IMR-90 (cell line): ENCODE measurements around the gene GRID1. TPM values are rescaled to one million over a fixed set of nuclear protein-coding genes. Genes with fewer than 3 reads are reported as not detected.

Experiments used
- ATAC-seq: fragments of 200-7000 bp; cut with Tn5 transposase; 2 replicates; pipeline ENCODE4 v1.9.1; 2020; ENCODE audit warnings: low read depth, mild to moderate bottlenecking, moderate library complexity
- BruUV-seq: library from RNA; stranded (reverse); fragments of 400-500 nt; replicated peaks from 2 replicates; lab custom pipeline; 2021; lab: Mats Ljungman, UMichigan
- CTCF ChIA-PET: fragments of 300-600 bp; formaldehyde crosslinking; extraction: SDS; loops from one replicate; lab custom pipeline; 2021; ENCODE audit warnings: antibody characterized with exemption; lab: Yijun Ruan, JAX
- POLR2A ChIA-PET: fragments of 300-600 bp; sonication (Branson Sonifier 250); formaldehyde crosslinking; loops from one replicate; lab custom pipeline; 2022; ENCODE audit warnings: antibody characterized with exemption; ENCODE audit not compliant: unreplicated experiment; lab: Charles Lee
- DNase-seq: peaks from one replicate; pipeline ENCODE4 v3.0.0; 2013
- H2AFZ ChIP-seq: replicated peaks from 2 replicates; pipeline ENCODE3; 2013; ENCODE audit warnings: low read length, mild to moderate bottlenecking; ENCODE audit not compliant: poor library complexity
- H2AK5ac ChIP-seq: 2 replicates; pipeline ENCODE4 v1.6.1; 2013; ENCODE audit warnings: low read depth, low read length, inconsistent platforms
- H2AK9ac ChIP-seq: replicated peaks from 2 replicates; pipeline ENCODE3; 2013; ENCODE audit warnings: mild to moderate bottlenecking, low read depth, low read length, moderate library complexity; ENCODE audit not compliant: poor library complexity
- H2BK120ac ChIP-seq: 2 replicates; pipeline ENCODE4 v1.6.1; 2013; ENCODE audit warnings: low read depth, low read length, inconsistent platforms
- H2BK15ac ChIP-seq: 3 replicates; pipeline ENCODE4 v1.6.1; 2013; ENCODE audit warnings: low read depth, low read length, inconsistent platforms
- H2BK20ac ChIP-seq: 2 replicates; pipeline ENCODE4 v1.6.1; 2013; ENCODE audit warnings: low read depth, mild to moderate bottlenecking, inconsistent platforms, low read length, moderate library complexity
- H2BK5ac ChIP-seq: 2 replicates; pipeline ENCODE4 v1.6.1; 2013; ENCODE audit warnings: mild to moderate bottlenecking, low read depth, low read length, inconsistent platforms; ENCODE audit not compliant: poor library complexity, severe bottlenecking
- H3K14ac ChIP-seq: replicated peaks from 2 replicates; pipeline ENCODE4 v1.6.1; 2013; ENCODE audit warnings: low read depth, low read length, inconsistent platforms
- H3K18ac ChIP-seq: 2 replicates; pipeline ENCODE4 v1.6.1; 2013; ENCODE audit warnings: low read depth, low read length, control low read depth
- H3K23ac ChIP-seq: 2 replicates; pipeline ENCODE4 v1.6.1; 2013; ENCODE audit warnings: low read depth, low read length, inconsistent platforms
- H3K27ac ChIP-seq: 2 replicates; pipeline ENCODE4 v1.5.1; 2013; ENCODE audit warnings: mild to moderate bottlenecking, control low read depth, low read length; ENCODE audit not compliant: insufficient read depth
- H3K27me3 ChIP-seq: 2 replicates; pipeline ENCODE4 v1.6.1; 2013; ENCODE audit warnings: low read length; ENCODE audit not compliant: control insufficient read depth, insufficient read depth
- H3K36me3 ChIP-seq: 2 replicates; pipeline ENCODE4 v1.6.1; 2013; ENCODE audit warnings: low read length, mixed read lengths; ENCODE audit not compliant: control insufficient read depth, insufficient read depth
- H3K4ac ChIP-seq: 2 replicates; pipeline ENCODE4 v1.6.1; 2013; ENCODE audit warnings: low read depth, low read length, inconsistent platforms
- H3K4me1 ChIP-seq: 2 replicates; pipeline ENCODE4 v1.6.1; 2013; ENCODE audit warnings: low read length, mixed read lengths; ENCODE audit not compliant: control insufficient read depth, insufficient read depth
- H3K4me2 ChIP-seq: 2 replicates; pipeline ENCODE4 v1.6.1; 2013; ENCODE audit warnings: low read depth, mild to moderate bottlenecking, control low read depth, low read length, moderate library complexity
- H3K4me3 ChIP-seq: 2 replicates; pipeline ENCODE4 v1.5.1; 2013; ENCODE audit warnings: low read depth, mild to moderate bottlenecking, control low read depth, low read length, moderate library complexity; ENCODE audit not compliant: insufficient read depth
- H3K56ac ChIP-seq: 2 replicates; pipeline ENCODE4 v1.6.1; 2013; ENCODE audit warnings: low read length, inconsistent platforms; ENCODE audit not compliant: insufficient read depth; ENCODE audit errors: extremely low read depth
- H3K79me1 ChIP-seq, 2 experiments: 2 replicates each; pipeline ENCODE4 v1.6.1; 2013; ENCODE audit warnings: low read length in 2 of 2, inconsistent platforms in 1 of 2, low read depth in 1 of 2
- H3K9ac ChIP-seq: 2 replicates; pipeline ENCODE4 v1.6.1; 2013; ENCODE audit warnings: low read depth, low read length, control low read depth
- H3K9me1 ChIP-seq: 2 replicates; pipeline ENCODE4 v1.6.1; 2013; ENCODE audit warnings: low read length, inconsistent platforms; ENCODE audit not compliant: insufficient read depth
- H3K9me3 ChIP-seq: 2 replicates; pipeline ENCODE4 v1.6.1; 2013; ENCODE audit warnings: low read length; ENCODE audit not compliant: control insufficient read depth, insufficient read depth
- H4K20me1 ChIP-seq: 2 replicates; pipeline ENCODE4 v1.6.1; 2013; ENCODE audit warnings: low read length, inconsistent platforms; ENCODE audit not compliant: insufficient read depth
- H4K5ac ChIP-seq: 2 replicates; pipeline ENCODE4 v1.6.1; 2013; ENCODE audit warnings: mild to moderate bottlenecking, low read depth, low read length, control low read depth
- H4K8ac ChIP-seq, 2 experiments: 2 replicates each; pipeline ENCODE4 v1.6.1; 2013; ENCODE audit warnings: low read depth in 2 of 2, low read length in 2 of 2, control low read depth in 1 of 2, inconsistent platforms in 1 of 2
- H4K91ac ChIP-seq: 2 replicates; pipeline ENCODE4 v1.6.1; 2013; ENCODE audit warnings: low read depth, low read length, inconsistent platforms; ENCODE audit not compliant: insufficient read depth
- BHLHE40 ChIP-seq: fragments of 150-350 bp; IDR thresholded peaks from 2 replicates; pipeline ENCODE4 v1.6.1; 2016; ENCODE audit warnings: mild to moderate bottlenecking, low read depth, low read length
- CEBPB ChIP-seq: IDR thresholded peaks from 2 replicates; pipeline ENCODE4 v1.6.1; 2012; ENCODE audit warnings: low read depth, low read length, improper control_type of control experiment
- CHD1 ChIP-seq: IDR thresholded peaks from 2 replicates; pipeline ENCODE4 v1.6.1; 2012; ENCODE audit warnings: low read depth, low read length, improper control_type of control experiment
- FOS ChIP-seq: fragments of 150-350 bp; IDR thresholded peaks from 2 replicates; pipeline ENCODE4 v1.6.1; 2016; ENCODE audit warnings: low read depth, low read length
- MAFK ChIP-seq: IDR thresholded peaks from 2 replicates; pipeline ENCODE4 v1.6.1; 2012; ENCODE audit warnings: low read depth, low read length, improper control_type of control experiment
- MAZ ChIP-seq: IDR thresholded peaks from 2 replicates; pipeline ENCODE4 v1.6.1; 2012; ENCODE audit warnings: low read depth, mild to moderate bottlenecking, low read length, improper control_type of control experiment, moderate library complexity, borderline replicate concordance
- MXI1 ChIP-seq: IDR thresholded peaks from 2 replicates; pipeline ENCODE4 v1.6.1; 2012; ENCODE audit warnings: low read depth, mild to moderate bottlenecking, low read length, moderate library complexity, borderline replicate concordance
- NFE2L2 ChIP-seq: fragments of 150-350 bp; IDR thresholded peaks from 2 replicates; pipeline ENCODE4 v1.6.1; 2016; ENCODE audit warnings: low read depth, mild to moderate bottlenecking, low read length
- POLR2A ChIP-seq: IDR thresholded peaks from 2 replicates; pipeline ENCODE4 v1.6.1; 2012; ENCODE audit warnings: mild to moderate bottlenecking, low read depth, low read length
- RAD21 ChIP-seq: IDR thresholded peaks from 2 replicates; pipeline ENCODE4 v1.6.1; 2012; ENCODE audit warnings: low read length, improper control_type of control experiment
- RCOR1 ChIP-seq: IDR thresholded peaks from 2 replicates; pipeline ENCODE4 v1.6.1; 2012; ENCODE audit warnings: mild to moderate bottlenecking, low read length, improper control_type of control experiment; ENCODE audit not compliant: insufficient replicate concordance
- RFX5 ChIP-seq: IDR thresholded peaks from 2 replicates; pipeline ENCODE4 v1.8.0; 2012; ENCODE audit warnings: low read depth, mild to moderate bottlenecking, low read length, moderate library complexity
- SMC3 ChIP-seq: fragments of 150-350 bp; IDR thresholded peaks from 2 replicates; pipeline ENCODE4 v1.6.1; 2016; ENCODE audit warnings: low read depth, mild to moderate bottlenecking, antibody characterized with exemption, low read length, moderate library complexity
- WGBS, 2 experiments: methylation state at CpG; one replicate each; pipeline versions ENCODE4 v1.1.5 to v1.1.7; 2013; ENCODE audit warnings: missing lambda C conversion rate in 2 of 2; ENCODE audit not compliant: insufficient read length in 1 of 2; ENCODE audit errors: extremely low coverage in 2 of 2; 5-methylcytosine and 5-hydroxymethylcytosine counted together
- dilution Hi-C: fragments of 300-500 bp; cut with HindIII; formaldehyde crosslinking; loops from one replicate; pipeline ENCODE4 v1.14.3; 2018; ENCODE audit warnings: low sequenced_read_pairs; ENCODE audit not compliant: unreplicated experiment
- in situ Hi-C: fragments of 300-500 bp; cut with MboI; formaldehyde crosslinking; loops from 3 replicates; pipeline ENCODE4 v1.14.3; 2019; ENCODE audit warnings: low sequenced_read_pairs, inconsistent platforms, mixed read lengths
- intact Hi-C: fragments of 100-400 bp; cut with micrococcal nuclease; formaldehyde crosslinking; loops from 2 replicates; pipeline ENCODE4 v1.10.0; 2022
- polyA plus RNA-seq, 3 experiments: library from polyadenylated mRNA; depleted of rRNA; stranded (reverse); fragments of >200 nt; gene quantifications; 2 replicates each; pipeline ENCODE4 v1.2.3, GENCODE V29; 2012; ENCODE audit warnings: low replicate concordance in 1 of 3
- total RNA-seq: library from RNA; depleted of rRNA; stranded (reverse); fragments of >200 nt; gene quantifications from 2 replicates; pipeline ENCODE4 v1.2.3, GENCODE V29; 2012
- TF ChIP-seq, protein P1 (sequence below): conservative IDR thresholded peaks from 2 replicates; pipeline ENCODE4 v1.5.1; 2012; ENCODE audit warnings: mild to moderate bottlenecking, low read depth, low read length, improper control_type of control experiment
- TF ChIP-seq, protein P2 (sequence below): fragments of 150-350 bp; IDR thresholded peaks from 2 replicates; pipeline ENCODE4 v1.6.1; 2017; ENCODE audit warnings: mild to moderate bottlenecking, antibody characterized with exemption, low read length, low read depth
- TF ChIP-seq, protein P3 (sequence below): fragments of 150-350 bp; IDR thresholded peaks from 2 replicates; pipeline ENCODE4 v1.6.1; 2016; ENCODE audit warnings: low read depth, mild to moderate bottlenecking, low read length, moderate library complexity, borderline replicate concordance

The GRID1 gene
- total and polyA plus RNA-seq, 2 of the 4 experiments (the other 2 are of a cell fraction) = not detected

DNA sequence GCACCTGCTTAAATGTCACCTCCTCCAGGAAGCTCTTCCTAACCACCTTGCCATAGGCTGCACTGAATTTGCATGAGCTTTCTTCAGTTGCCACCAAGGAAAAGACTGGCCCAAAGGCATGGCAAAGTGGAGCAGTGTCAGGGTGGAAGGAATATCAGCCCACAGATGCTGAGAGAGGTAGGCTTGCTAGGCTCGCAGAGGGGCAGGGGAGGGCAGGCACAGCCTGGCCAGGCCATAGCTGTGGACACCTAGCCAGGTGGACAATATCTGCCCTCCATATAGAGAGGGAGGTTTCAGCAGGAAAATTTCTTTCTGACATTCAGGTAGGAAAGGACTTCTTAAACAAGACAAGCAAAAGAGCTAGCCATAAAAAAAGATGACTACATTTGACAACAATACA lies 166.3 kb downstream of the GRID1 start:
- Histone ChIP-seq H2BK5ac (no peak overlapping the region), H2AK5ac (no peak overlapping the region), H3K4me1 (no peaks in the 10 kb centered on the region), H3K56ac (no peak overlapping the region), H2AK9ac (no peak overlapping the region), H3K18ac (no peak overlapping the region), H4K5ac (no peak overlapping the region), H3K9me3 (no peaks in the 10 kb centered on the region), H3K36me3 (no peaks in the 10 kb centered on the region), H3K23ac (no peak overlapping the region), H3K27ac (no peak overlapping the region), H3K4ac (no peak overlapping the region), H2AFZ (no peak overlapping the region), H4K91ac (no peak overlapping the region), H3K27me3 (no peaks in the 10 kb centered on the region), H4K8ac (no peak overlapping the region), H2BK15ac (no peak overlapping the region), H3K4me2 (no peak overlapping the region), H4K20me1 (no peaks in the 10 kb centered on the region), H3K9me1 (no peaks in the 10 kb centered on the region), H3K79me1 (no peaks in the 10 kb centered on the region), H2BK20ac (no peak overlapping the region), H3K9ac (no peak overlapping the region), H3K14ac (no peak overlapping the region), H2BK120ac (no peak overlapping the region), H3K4me3 (no peak overlapping the region)
- ATAC-seq (no peak), DNase-seq (no peak)
- no TSS peak for BruUV-seq
- dilution Hi-C loops = no loop called here
- intact Hi-C loops = no loop called here
- no CpG with 5 or more reads among the region's 1 CpG for WGBS, 2 experiments
- in situ Hi-C loops = no loop called here
- TF ChIP-seq POLR2A (no peak), NFE2L2 (no peak), RCOR1 (no peak), RAD21 (no peak), CEBPB (no peak), MAFK (no peak), MXI1 (no peak), SMC3 (no peak), CHD1 (no peak), FOS (no peak), RFX5 (no peak), MAZ (no peak), BHLHE40 (no peak)
- TF ChIP-seq, protein P1, sequence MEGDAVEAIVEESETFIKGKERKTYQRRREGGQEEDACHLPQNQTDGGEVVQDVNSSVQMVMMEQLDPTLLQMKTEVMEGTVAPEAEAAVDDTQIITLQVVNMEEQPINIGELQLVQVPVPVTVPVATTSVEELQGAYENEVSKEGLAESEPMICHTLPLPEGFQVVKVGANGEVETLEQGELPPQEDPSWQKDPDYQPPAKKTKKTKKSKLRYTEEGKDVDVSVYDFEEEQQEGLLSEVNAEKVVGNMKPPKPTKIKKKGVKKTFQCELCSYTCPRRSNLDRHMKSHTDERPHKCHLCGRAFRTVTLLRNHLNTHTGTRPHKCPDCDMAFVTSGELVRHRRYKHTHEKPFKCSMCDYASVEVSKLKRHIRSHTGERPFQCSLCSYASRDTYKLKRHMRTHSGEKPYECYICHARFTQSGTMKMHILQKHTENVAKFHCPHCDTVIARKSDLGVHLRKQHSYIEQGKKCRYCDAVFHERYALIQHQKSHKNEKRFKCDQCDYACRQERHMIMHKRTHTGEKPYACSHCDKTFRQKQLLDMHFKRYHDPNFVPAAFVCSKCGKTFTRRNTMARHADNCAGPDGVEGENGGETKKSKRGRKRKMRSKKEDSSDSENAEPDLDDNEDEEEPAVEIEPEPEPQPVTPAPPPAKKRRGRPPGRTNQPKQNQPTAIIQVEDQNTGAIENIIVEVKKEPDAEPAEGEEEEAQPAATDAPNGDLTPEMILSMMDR = no peak
- TF ChIP-seq, protein P2, sequence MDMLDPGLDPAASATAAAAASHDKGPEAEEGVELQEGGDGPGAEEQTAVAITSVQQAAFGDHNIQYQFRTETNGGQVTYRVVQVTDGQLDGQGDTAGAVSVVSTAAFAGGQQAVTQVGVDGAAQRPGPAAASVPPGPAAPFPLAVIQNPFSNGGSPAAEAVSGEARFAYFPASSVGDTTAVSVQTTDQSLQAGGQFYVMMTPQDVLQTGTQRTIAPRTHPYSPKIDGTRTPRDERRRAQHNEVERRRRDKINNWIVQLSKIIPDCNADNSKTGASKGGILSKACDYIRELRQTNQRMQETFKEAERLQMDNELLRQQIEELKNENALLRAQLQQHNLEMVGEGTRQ = no peak
- TF ChIP-seq, protein P3, sequence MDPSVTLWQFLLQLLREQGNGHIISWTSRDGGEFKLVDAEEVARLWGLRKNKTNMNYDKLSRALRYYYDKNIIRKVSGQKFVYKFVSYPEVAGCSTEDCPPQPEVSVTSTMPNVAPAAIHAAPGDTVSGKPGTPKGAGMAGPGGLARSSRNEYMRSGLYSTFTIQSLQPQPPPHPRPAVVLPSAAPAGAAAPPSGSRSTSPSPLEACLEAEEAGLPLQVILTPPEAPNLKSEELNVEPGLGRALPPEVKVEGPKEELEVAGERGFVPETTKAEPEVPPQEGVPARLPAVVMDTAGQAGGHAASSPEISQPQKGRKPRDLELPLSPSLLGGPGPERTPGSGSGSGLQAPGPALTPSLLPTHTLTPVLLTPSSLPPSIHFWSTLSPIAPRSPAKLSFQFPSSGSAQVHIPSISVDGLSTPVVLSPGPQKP = no peak
- ChIA-PET POLR2A (no interaction called here), CTCF (no interaction called here)
